Activated CD4-positive, alpha-beta T cell treated with anti-CD3 and anti-CD28 coated beads, Interleukin-2, amount 10 ng/mL, durations not matched to agents 24 days and 14 days (primary cell): ENCODE results near the gene B4GALT7. TPM values are rescaled to one million over a fixed set of nuclear protein-coding genes. Genes with fewer than 3 reads are reported as not detected.
"Not testable (repeated sequence)": the region's sequence is repeated elsewhere in the genome, so short reads cannot be mapped to it uniquely, and the experiment has no call there.

ENCODE experiments used
- DNase-seq: peaks from one replicate; pipeline ENCODE4 v3.0.0; 2022
- H3K27ac Mint-ChIP-seq: one replicate; pipeline ENCODE4 v1.8.0; 2022; ENCODE audit warnings: mild to moderate bottlenecking, mixed read lengths
- H3K27me3 Mint-ChIP-seq: one replicate; pipeline ENCODE4 v1.8.0; 2022; ENCODE audit warnings: mixed read lengths
- H3K36me3 Mint-ChIP-seq: one replicate; pipeline ENCODE4 v1.8.0; 2022; ENCODE audit warnings: low read depth, mild to moderate bottlenecking, mixed read lengths
- H3K4me1 Mint-ChIP-seq: one replicate; pipeline ENCODE4 v1.8.0; 2021; ENCODE audit warnings: mixed read lengths
- H3K4me3 Mint-ChIP-seq: one replicate; pipeline ENCODE4 v1.8.0; 2022; ENCODE audit warnings: mild to moderate bottlenecking, moderate library complexity, mixed read lengths
- H3K9me3 Mint-ChIP-seq: one replicate; pipeline ENCODE4 v1.8.0; 2021; ENCODE audit warnings: mixed read lengths
- intact Hi-C: fragments of 100-400 bp; cut with micrococcal nuclease; formaldehyde crosslinking; loops from one replicate; pipeline ENCODE4 v1.15.1; 2023
- total RNA-seq: library from RNA; stranded (reverse); gene quantifications from 2 replicates; pipeline ENCODE4 v1.2.3, GENCODE V29; 2022

Gene B4GALT7, protein sequence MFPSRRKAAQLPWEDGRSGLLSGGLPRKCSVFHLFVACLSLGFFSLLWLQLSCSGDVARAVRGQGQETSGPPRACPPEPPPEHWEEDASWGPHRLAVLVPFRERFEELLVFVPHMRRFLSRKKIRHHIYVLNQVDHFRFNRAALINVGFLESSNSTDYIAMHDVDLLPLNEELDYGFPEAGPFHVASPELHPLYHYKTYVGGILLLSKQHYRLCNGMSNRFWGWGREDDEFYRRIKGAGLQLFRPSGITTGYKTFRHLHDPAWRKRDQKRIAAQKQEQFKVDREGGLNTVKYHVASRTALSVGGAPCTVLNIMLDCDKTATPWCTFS
- total RNA-seq, result 26.5 and 27.7 TPM in 2 replicates

DNA sequence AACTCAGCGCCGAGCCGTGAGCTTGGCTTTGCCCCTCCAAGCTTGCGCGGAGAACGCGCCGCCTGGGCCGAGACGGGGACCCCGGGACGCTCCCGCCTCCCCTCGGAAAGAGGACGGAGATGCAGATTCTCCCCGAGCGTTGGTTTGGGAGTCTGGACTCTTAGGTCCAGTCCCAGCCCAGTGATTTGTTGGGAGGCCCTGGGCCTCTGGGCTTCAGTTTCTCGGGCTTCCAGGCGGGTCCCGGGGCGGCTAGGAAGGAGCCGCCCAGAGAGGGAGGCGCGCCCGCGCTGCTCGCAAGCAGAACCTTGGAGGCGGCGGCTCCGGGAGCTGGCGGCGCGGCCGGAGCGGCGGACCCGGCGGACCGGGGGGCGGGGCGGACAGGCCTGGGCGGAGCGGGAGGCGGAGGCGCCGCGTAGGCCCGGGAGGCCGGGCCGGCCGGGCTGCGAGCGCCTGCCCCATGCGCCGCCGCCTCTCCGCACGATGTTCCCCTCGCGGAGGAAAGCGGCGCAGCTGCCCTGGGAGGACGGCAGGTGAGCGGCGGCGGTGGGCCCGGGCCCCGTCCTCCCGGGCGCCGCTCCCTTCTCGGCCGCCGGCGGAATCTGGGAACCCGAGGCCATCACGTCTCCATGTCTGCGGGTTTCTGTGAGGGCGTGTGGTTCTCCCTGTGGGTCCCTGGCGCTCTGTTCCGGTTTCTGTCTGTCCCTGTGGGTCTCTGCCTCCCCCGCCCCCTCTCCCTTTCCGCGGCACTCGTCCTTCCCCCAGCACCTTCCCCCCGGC lies at the start of gene B4GALT7:
TSS of gene B4GALT7 (plus strand) at position 402 of the 777 bp plus-strand sequence. CDS start at position 481, 79 bp downstream.
- Mint-ChIP-seq H3K36me3 (peaks cover 23% of the 10 kb centered on the region), H3K4me1 (peaks cover 17% of the 10 kb centered on the region)

DNA sequence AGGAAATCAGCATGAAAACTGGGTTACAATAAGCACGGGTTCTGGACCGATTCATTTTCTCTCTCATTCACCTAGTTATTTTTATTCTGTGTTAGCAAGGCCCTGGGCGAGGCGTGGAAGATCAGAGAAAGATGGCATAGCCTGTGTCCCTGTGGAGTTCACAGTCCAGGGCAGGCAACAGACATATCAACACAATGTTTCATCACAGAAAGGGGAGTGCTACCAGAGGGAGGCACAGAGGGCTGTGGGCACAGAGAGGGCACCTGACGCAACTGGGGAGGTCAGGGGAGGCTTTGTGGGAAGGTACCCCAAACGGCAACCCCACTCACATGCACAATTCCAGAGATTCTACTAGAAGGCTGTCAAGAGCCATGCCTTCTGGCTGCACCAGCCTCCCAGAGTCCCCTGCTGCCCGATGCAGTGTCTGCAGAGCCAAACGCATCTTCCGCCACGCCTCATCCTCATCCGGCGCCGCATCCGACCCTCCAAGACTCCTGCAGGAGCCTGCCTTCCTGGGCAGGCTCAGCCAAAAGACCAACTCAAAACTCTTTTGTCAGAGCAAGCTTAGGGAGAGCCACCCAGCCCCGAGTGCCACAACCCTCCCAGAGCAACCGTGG lies 47.0 kb upstream of the B4GALT7 start:
- Mint-ChIP-seq H3K9me3 (no peaks in the 10 kb centered on the region), H3K27me3 (no peaks in the 10 kb centered on the region), H3K27ac (peak overlapping the region; percentile 56), H3K36me3 (peaks cover 10% of the 10 kb centered on the region), H3K4me1 (peaks cover 34% of the 10 kb centered on the region), H3K4me3 (peak overlapping the region; percentile 82)
- intact Hi-C loops, result loop anchor here (5.0 kb wide), 1 partner anchor 36 kb away; the partner anchor contains the start of gene DDX41
- DNase-seq, result no peak

More for the DNA sequence above, at the start of gene B4GALT7:
- Mint-ChIP-seq H3K27ac (peak within 1 kb of the TSS; percentile 92), H3K4me3 (peak within 1 kb of the TSS; percentile 97), H3K27me3 (no peaks in the 10 kb centered on the region), H3K9me3 (no peaks in the 10 kb centered on the region)
- intact Hi-C loops, result loop anchor here (10.0 kb wide), 1 partner anchor 195 kb away; the partner anchor contains the start of genes F12 and PFN3
- peak; percentile 96 for DNase-seq

DNA sequence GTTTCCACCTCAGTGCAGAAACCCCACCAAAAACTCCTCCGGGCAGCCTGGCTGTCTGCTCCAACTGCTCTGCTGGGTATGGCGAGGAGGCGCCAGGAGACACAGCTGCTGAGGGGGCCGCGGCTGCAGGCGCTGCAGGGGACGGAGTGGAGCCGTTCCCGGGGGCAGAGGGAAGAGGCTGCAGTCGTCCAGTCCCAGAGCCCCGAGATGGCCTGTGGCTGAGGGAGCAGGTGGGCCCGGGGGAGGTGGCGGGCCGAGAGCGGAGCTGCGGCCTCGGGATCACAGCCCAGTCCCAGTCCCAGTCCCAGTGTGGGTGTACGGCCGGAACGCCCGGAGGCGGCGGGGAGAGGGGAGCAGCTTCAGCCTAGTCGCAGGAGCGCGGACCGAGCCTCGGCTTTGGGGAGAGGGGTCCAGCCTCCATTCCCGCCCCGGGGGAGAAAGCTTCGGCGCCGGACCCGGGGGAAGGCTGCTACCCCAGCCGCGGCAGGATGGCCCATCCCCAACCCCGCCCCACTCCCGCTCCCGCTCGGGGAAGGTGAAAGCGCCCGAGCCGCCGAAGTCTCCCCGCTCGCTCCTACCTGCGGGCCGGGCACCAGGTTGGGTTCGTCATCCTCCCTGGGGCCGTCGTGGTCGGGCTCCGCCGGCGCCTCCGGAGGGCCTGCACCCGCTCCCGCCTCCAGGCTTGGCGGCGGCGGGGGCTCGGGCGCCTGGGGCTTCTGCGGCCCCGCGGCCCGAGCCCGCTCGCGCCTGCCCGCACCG lies 46.1 kb upstream of the B4GALT7 start:
- peaks cover 31% of the 10 kb centered on the region for H3K4me1 Mint-ChIP-seq
- H3K27ac Mint-ChIP-seq, result peak overlapping the region; percentile 48
- peak overlapping the region; percentile 82 for H3K4me3 Mint-ChIP-seq
- no peaks in the 10 kb centered on the region for H3K9me3 Mint-ChIP-seq
- intact Hi-C loops, result loop anchor here (2.0 to 5.0 kb wide), 2 partner anchors 37 to 39 kb away; partner anchors contain the start of genes DDX41 and TMED9
- H3K27me3 Mint-ChIP-seq, result no peaks in the 10 kb centered on the region
- H3K36me3 Mint-ChIP-seq, result peaks cover 10% of the 10 kb centered on the region
- DNase-seq, result peak; percentile 84

DNA sequence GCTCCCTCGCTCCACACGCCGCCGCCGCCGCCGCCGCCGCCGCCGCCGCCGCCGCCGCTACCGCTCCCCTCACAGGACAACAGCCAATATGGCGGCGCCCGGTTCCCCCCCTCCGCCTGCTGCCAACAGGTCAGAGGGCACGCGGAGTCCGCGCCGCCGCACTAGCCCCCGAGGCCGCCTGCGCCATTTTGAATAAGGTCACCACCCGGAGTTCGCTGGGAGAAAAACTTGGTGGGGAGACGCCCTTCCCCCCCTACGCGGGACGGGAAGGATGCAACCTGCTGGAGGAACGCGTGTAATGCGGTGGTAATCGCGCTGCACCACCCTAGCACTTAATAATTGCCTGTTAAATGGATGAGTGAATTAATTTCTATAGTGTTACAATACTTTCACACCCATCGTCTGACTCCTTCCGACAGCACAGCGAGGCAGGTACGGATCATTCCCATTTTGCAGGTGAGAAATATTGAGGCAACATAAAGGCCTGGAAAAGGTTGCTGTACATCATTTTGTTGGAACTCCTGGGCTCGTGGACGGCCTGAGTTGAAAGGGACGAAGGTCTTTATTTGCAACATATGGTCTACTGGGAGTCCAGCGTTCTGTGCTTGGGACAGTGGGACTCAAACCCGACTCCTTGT lies 45.3 kb upstream of the B4GALT7 start, which contains the start of gene FAM193B:
TSS of gene FAM193B (minus strand) at position 90 of the 638 bp plus-strand sequence. CDS start 105 bp downstream, outside the sequence.
- H3K9me3 Mint-ChIP-seq, result no peaks in the 10 kb centered on the region
- H3K27me3 Mint-ChIP-seq, result no peaks in the 10 kb centered on the region
- H3K36me3 Mint-ChIP-seq, result peaks cover 10% of the 10 kb centered on the region
- peak within 1 kb of the TSS; percentile 88 for H3K4me3 Mint-ChIP-seq
- H3K27ac Mint-ChIP-seq, result peak within 1 kb of the TSS; percentile 79
- intact Hi-C loops, result loop anchor here (2.0 to 5.0 kb wide), 2 partner anchors 37 to 38 kb away; partner anchors contain the start of genes DDX41 and TMED9
- DNase-seq, result peak; percentile 99
- H3K4me1 Mint-ChIP-seq, result peaks cover 31% of the 10 kb centered on the region

DNA sequence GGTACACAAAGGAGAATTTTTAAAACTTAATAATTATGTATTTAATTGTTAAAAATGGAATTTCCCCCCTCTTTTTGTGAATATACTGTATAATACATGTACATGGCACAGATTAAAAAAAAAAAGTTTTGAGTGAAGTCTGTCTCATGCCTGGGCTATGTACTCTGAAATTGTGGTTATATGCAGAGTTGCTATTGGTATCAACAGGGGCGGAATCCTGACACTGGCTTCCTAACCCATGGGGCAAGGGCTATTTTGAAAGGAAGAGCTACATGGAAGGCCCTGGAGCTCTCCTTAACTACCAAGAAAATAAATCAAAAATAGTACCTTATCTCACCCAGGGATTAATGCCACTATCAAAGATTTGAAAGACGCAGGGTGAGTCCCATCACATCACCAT lies 44.7 kb upstream of the B4GALT7 start:
- peak overlapping the region; percentile 47 for H3K27ac Mint-ChIP-seq
- peak overlapping the region; percentile 88 for H3K4me3 Mint-ChIP-seq
- no peak for DNase-seq
- H3K4me1 Mint-ChIP-seq, result peaks cover 31% of the 10 kb centered on the region
- H3K36me3 Mint-ChIP-seq, result peaks cover 10% of the 10 kb centered on the region
- no peaks in the 10 kb centered on the region for H3K27me3 Mint-ChIP-seq
- intact Hi-C loops, result loop anchor here (2.0 kb wide), 1 partner anchor 38 kb away; the partner anchor contains the start of gene TMED9
- no peaks in the 10 kb centered on the region for H3K9me3 Mint-ChIP-seq

DNA sequence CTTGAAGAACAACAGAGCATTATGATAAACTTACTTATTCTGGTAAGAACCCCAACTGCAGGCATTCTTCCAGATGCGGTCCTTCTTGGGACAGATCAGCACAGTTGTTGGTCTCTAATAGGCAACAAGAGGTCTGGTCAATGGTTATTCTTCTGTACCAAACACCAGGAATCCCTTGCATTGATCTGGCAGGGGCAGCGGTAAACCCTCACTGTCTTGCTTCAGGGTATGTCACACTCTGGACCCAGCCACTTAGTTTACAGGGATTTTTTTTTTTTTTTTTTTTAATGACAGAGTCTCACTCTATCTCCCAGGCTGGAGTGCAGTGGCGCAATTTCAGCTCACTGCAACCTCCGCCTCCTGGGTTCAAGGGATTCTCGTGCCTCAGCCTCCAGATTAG lies 44.3 kb upstream of the B4GALT7 start:
- Mint-ChIP-seq H3K36me3 (peaks cover 10% of the 10 kb centered on the region), H3K4me3 (no peak overlapping the region), H3K9me3 (no peaks in the 10 kb centered on the region), H3K4me1 (peaks cover 31% of the 10 kb centered on the region), H3K27ac (no peak overlapping the region), H3K27me3 (no peaks in the 10 kb centered on the region)
- DNase-seq, result no peak
- intact Hi-C loops, result loop anchor here (2.0 kb wide), 1 partner anchor 37 kb away; the partner anchor contains the start of gene TMED9

DNA sequence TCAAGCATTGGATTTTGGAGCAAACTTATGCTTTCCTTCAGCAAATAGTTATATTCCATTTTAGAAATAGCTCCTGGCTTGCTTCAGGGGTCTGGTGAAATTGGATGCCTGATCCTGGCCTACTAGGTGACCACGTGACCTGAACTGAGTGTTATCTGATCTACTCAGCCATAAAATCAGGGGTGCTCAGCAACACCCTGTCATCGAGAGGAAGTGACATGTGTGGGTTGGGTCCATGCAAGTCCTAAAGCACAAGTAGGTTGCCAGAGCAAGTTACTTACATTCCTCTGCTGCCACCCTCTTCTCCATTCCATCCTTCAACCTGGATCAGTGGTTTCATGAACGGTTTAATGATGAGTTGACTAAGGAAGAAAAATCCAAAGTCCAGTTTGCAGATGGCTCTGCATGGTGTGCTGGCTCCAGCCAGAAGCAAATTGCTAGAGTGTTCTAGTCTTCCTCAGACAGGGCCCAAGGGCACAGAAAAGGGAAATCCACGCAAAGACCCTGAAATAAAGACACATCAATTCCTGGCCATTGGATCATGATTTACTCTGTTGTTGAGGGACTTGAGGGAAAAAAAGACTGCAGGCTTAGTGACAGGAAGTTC lies 42.8 kb upstream of the B4GALT7 start:
- Mint-ChIP-seq H3K4me3 (no peak overlapping the region), H3K9me3 (no peaks in the 10 kb centered on the region), H3K36me3 (peaks cover 6% of the 10 kb centered on the region), H3K27me3 (no peaks in the 10 kb centered on the region), H3K4me1 (peaks cover 27% of the 10 kb centered on the region), H3K27ac (no peak overlapping the region)
- intact Hi-C loops, result no loop called here
- peak; percentile 77 for DNase-seq

DNA sequence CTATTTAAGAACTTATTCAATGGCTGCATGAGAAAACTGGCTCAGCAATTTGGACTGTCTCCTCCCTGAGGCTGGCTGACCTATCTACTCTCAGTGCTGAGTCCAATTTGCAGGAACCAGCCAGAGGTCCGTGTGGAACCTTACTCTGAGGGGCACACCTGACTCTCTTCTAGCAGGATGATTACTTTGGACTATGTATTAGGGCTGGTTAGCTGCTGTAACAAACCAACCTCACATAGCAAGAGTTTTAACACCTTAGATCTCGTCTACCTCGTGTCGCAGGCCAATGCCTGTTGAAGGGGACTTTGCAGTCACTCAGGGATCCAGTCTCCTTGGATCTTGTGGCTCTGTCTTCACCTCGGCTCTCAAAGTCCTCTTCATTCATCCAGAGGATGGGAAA lies 42.1 kb upstream of the B4GALT7 start:
- no peak overlapping the region for H3K27ac Mint-ChIP-seq
- DNase-seq, result no peak
- H3K4me1 Mint-ChIP-seq, result peaks cover 21% of the 10 kb centered on the region
- H3K36me3 Mint-ChIP-seq, result peaks cover 2% of the 10 kb centered on the region
- H3K9me3 Mint-ChIP-seq, result no peaks in the 10 kb centered on the region
- H3K4me3 Mint-ChIP-seq, result no peak overlapping the region
- H3K27me3 Mint-ChIP-seq, result no peaks in the 10 kb centered on the region
- intact Hi-C loops, result no loop called here

DNA sequence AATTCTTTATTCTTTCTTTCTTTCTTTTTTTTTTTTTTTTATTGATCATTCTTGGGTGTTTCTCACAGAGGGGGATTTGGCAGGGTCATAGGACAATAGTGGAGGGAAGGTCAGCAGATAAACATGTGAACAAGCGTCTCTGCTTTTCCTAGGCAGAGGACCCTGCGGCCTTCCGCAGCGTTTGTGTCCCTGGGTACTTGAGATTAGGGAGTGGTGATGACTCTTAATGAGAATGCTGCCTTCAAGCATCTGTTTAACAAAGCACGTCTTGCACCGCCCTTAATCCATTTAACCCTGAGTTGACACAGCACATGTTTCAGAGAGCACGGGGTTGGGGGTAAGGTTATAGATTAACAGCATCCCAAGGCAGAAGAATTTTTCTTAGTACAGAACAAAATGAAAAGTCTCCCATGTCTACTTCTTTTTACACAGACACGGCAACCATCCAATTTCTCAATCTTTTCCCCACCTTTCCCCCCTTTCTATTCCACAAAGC lies 40.4 kb upstream of the B4GALT7 start:
- DNase-seq, H3K4me3 Mint-ChIP-seq, H3K9me3 Mint-ChIP-seq, H3K36me3 Mint-ChIP-seq, H3K27me3 Mint-ChIP-seq, intact Hi-C loops, H3K27ac Mint-ChIP-seq: not testable (repeated sequence)
- peaks cover 16% of the 10 kb centered on the region for H3K4me1 Mint-ChIP-seq

DNA sequence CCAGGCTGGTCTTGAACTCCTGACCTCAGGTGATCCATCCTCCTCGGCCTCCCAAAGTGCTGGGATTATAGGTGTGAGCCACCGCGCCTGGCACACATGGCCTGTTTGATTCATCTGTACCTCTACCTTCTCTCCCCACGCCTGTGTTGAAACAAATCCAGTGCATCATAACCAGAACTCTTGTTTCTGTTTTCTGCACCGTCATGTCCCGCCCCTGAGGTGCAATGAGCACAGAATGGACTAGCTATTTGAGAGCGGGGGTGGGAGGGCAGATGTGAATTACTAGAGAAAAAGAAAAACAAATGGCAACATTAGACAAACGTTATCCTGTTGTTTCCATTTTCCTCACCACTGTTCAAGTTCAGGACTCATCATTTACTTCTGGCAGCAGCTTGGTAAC lies 34.9 kb upstream of the B4GALT7 start:
- no peak overlapping the region for H3K4me3 Mint-ChIP-seq
- no peak for DNase-seq
- H3K27ac Mint-ChIP-seq, result no peak overlapping the region
- H3K27me3 Mint-ChIP-seq, result peaks cover 8% of the 10 kb centered on the region
- H3K36me3 Mint-ChIP-seq, result no peaks in the 10 kb centered on the region
- intact Hi-C loops, result no loop called here
- H3K4me1 Mint-ChIP-seq, result no peaks in the 10 kb centered on the region
- H3K9me3 Mint-ChIP-seq, result no peaks in the 10 kb centered on the region

DNA sequence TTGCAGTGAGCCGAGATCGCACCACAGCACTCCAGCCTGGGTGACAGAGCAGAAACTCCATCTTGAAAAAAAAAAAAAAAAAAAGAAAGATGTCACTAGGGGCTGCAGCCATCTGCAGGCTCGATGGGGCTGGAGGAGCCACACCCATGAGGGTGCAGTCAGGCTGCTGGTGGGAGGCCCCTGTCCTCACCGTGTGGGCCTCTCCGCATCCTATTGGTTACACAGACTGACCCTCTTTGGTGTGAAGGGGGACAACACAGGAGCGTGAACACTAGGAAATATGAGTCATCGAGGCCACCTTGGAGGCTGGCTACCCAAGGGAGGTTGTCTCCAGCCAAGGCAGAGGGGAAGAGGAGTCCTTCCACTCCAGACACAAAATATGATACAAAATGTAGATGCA lies 31.6 kb upstream of the B4GALT7 start:
- Mint-ChIP-seq H3K27ac (no peak overlapping the region), H3K27me3 (peaks cover 8% of the 10 kb centered on the region), H3K36me3 (no peaks in the 10 kb centered on the region), H3K9me3 (no peaks in the 10 kb centered on the region), H3K4me1 (no peaks in the 10 kb centered on the region), H3K4me3 (no peak overlapping the region)
- intact Hi-C loops, result no loop called here
- DNase-seq, result no peak

DNA sequence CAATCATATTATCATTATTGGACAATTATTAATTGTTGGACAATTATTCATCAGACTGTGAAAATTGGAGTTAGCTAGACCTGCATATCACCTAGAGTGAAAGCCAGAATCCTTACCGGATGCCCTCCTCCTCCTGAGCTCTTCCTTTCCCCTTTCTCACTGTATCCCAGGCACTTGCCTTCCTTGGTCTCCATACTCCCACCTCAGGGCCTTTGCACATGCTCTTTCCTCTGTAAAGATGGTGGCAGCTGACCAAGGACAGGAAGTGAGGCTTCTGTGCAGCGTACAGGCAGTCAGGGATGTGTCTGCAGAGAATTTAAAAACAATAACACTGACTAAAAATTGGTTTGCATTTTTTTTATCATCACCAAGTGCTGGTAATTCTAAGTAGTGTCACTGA lies 30.0 kb upstream of the B4GALT7 start:
- Mint-ChIP-seq H3K27ac (no peak overlapping the region), H3K4me3 (no peak overlapping the region), H3K36me3 (no peaks in the 10 kb centered on the region), H3K9me3 (no peaks in the 10 kb centered on the region), H3K4me1 (no peaks in the 10 kb centered on the region), H3K27me3 (peaks cover 13% of the 10 kb centered on the region)
- no peak for DNase-seq
- intact Hi-C loops, result no loop called here
